ACC112 (cell line): ENCODE data around the gene DPM3.
"Not testable (repeated sequence)": the region's sequence is repeated elsewhere in the genome, so short reads cannot be mapped to it uniquely, and the experiment has no call there.

Experiments
- H2AFZ ChIP-seq: fragments of 200-600 bp; sonication (generic); one replicate; pipeline ENCODE4 v1.6.0; 2017; ENCODE audit warnings: antibody characterized with exemption, low read length; ENCODE audit not compliant: unreplicated experiment
- H3K27ac ChIP-seq: fragments of 200-600 bp; sonication (generic); 2 replicates; pipeline ENCODE4 v1.5.1; 2014; ENCODE audit warnings: low read depth, mild to moderate bottlenecking, antibody characterized with exemption, low read length, moderate library complexity
- H3K27me3 ChIP-seq: fragments of 200-600 bp; sonication (generic); 2 replicates; pipeline ENCODE4 v1.6.1; 2014; ENCODE audit warnings: mild to moderate bottlenecking, antibody characterized with exemption, low read length, moderate library complexity, mixed read lengths; ENCODE audit not compliant: insufficient read depth
- H3K36me3 ChIP-seq: fragments of 200-600 bp; sonication (generic); 2 replicates; pipeline ENCODE4 v1.6.1; 2016; ENCODE audit warnings: mild to moderate bottlenecking, antibody characterized with exemption, low read length, moderate library complexity, mixed read lengths; ENCODE audit not compliant: insufficient read depth
- H3K4me1 ChIP-seq: fragments of 200-600 bp; sonication (generic); one replicate; pipeline ENCODE4 v1.6.1; 2016; ENCODE audit warnings: low read length, mixed read lengths; ENCODE audit not compliant: insufficient read depth, unreplicated experiment, control insufficient read depth
- H3K4me3 ChIP-seq: fragments of 200-600 bp; sonication (generic); 2 replicates; pipeline ENCODE4 v1.5.1; 2014; ENCODE audit warnings: mild to moderate bottlenecking, low read depth, low read length
- H3K79me2 ChIP-seq: fragments of 200-600 bp; sonication (generic); one replicate; pipeline ENCODE4 v1.6.0; 2016; ENCODE audit warnings: low read length; ENCODE audit not compliant: control insufficient read depth, unreplicated experiment, insufficient read depth

The DPM3 gene

GRCh38 chr1:155139895-155140629 is at the start of gene DPM3:
Gene DPM3, minus strand, starts transcription at chr1:155140531. Its CDS starts 291 bp downstream, at chr1:155140240.
- Histone ChIP-seq H3K27me3 (no peaks in the 10 kb centered on the region), H3K4me3 (peak within 1 kb of the TSS; percentile 90), H3K4me1 (peaks cover 18% of the 10 kb centered on the region), H3K27ac (peak within 1 kb of the TSS; percentile 68), H2AFZ (peak within 1 kb of the TSS; percentile 92), H3K36me3 (peaks cover 3% of the 10 kb centered on the region; the same call in 1 of the 2 replicates), H3K79me2 (peaks cover 33% of the 10 kb centered on the region)

- H3K36me3 ChIP-seq, H3K4me1 ChIP-seq, H3K27me3 ChIP-seq, H3K4me3 ChIP-seq, H2AFZ ChIP-seq, H3K79me2 ChIP-seq, H3K27ac ChIP-seq: not testable (repeated sequence)
Observed at GRCh38 chr1:155189926-155190325, 49.6 kb upstream of the DPM3 start.

- Histone ChIP-seq H3K79me2 (no peaks in the 10 kb centered on the region), H3K4me3 (no peak overlapping the region), H3K36me3 (no peaks in the 10 kb centered on the region), H2AFZ (no peak overlapping the region), H3K27me3 (no peaks in the 10 kb centered on the region), H3K4me1 (peaks cover 7% of the 10 kb centered on the region), H3K27ac (no peak overlapping the region)
Observed at GRCh38 chr1:155188268-155188667, 47.9 kb upstream of the DPM3 start.

GRCh38 chr1:155187456-155187891 is 47.1 kb upstream of the DPM3 start:
- Histone ChIP-seq H3K27me3 (no peaks in the 10 kb centered on the region), H3K4me1 (peaks cover 2% of the 10 kb centered on the region), H2AFZ (no peak overlapping the region), H3K27ac (no peak overlapping the region), H3K36me3 (no peaks in the 10 kb centered on the region), H3K79me2 (no peaks in the 10 kb centered on the region), H3K4me3 (no peak overlapping the region)

GRCh38 chr1:155186794-155187455 is 46.6 kb upstream of the DPM3 start:
- Histone ChIP-seq H3K36me3 (no peaks in the 10 kb centered on the region), H3K4me3 (no peak overlapping the region), H3K27me3 (no peaks in the 10 kb centered on the region), H3K4me1 (no peaks in the 10 kb centered on the region), H3K27ac (no peak overlapping the region), H2AFZ (no peak overlapping the region), H3K79me2 (no peaks in the 10 kb centered on the region)

- H3K4me1 ChIP-seq: no peaks in the 10 kb centered on the region
- H3K79me2 ChIP-seq: no peaks in the 10 kb centered on the region
- H3K36me3 ChIP-seq: no peaks in the 10 kb centered on the region
- H3K27ac ChIP-seq: no peak overlapping the region
- H3K27me3 ChIP-seq: no peaks in the 10 kb centered on the region
- no peak overlapping the region for H3K4me3 ChIP-seq
- no peak overlapping the region for H2AFZ ChIP-seq
Observed at GRCh38 chr1:155186067-155186793, 45.9 kb upstream of the DPM3 start.

- Histone ChIP-seq H3K4me3 (no peak overlapping the region), H3K27ac (no peak overlapping the region), H2AFZ (no peak overlapping the region)
Observed at GRCh38 chr1:155185783-155186066, 45.4 kb upstream of the DPM3 start.

GRCh38 chr1:155184835-155185782 is 44.8 kb upstream of the DPM3 start:
- Histone ChIP-seq H3K27ac (no peak overlapping the region), H2AFZ (no peak overlapping the region), H3K4me3 (no peak overlapping the region), H3K27me3 (no peaks in the 10 kb centered on the region), H3K36me3 (no peaks in the 10 kb centered on the region), H3K79me2 (no peaks in the 10 kb centered on the region), H3K4me1 (no peaks in the 10 kb centered on the region)

More at GRCh38 chr1:155185783-155186066, 45.4 kb upstream of the DPM3 start:
- Histone ChIP-seq H3K27me3 (no peaks in the 10 kb centered on the region), H3K4me1 (no peaks in the 10 kb centered on the region), H3K36me3 (no peaks in the 10 kb centered on the region), H3K79me2 (no peaks in the 10 kb centered on the region)

GRCh38 chr1:155184351-155184811 is 44.0 kb upstream of the DPM3 start:
- no peaks in the 10 kb centered on the region; the same call in 1 of the 2 replicates for H3K36me3 ChIP-seq
- no peaks in the 10 kb centered on the region for H3K27me3 ChIP-seq
- no peak overlapping the region for H3K4me3 ChIP-seq
- H3K4me1 ChIP-seq: no peaks in the 10 kb centered on the region
- H2AFZ ChIP-seq: no peak overlapping the region
- H3K27ac ChIP-seq: no peak overlapping the region
- no peaks in the 10 kb centered on the region for H3K79me2 ChIP-seq

- Histone ChIP-seq H3K27me3 (no peaks in the 10 kb centered on the region), H3K79me2 (no peaks in the 10 kb centered on the region), H3K4me1 (no peaks in the 10 kb centered on the region), H3K36me3 (no peaks in the 10 kb centered on the region; the same call in 1 of the 2 replicates), H2AFZ (no peak overlapping the region), H3K27ac (no peak overlapping the region), H3K4me3 (no peak overlapping the region)
Observed at GRCh38 chr1:155183775-155184221, 43.5 kb upstream of the DPM3 start.
